Lower lobe of right lung (tissue), 2 donors: Measurements from ENCODE around the gene AATF. TPM values are rescaled to one million over a fixed set of nuclear protein-coding genes. Genes with fewer than 3 reads are reported as not detected.

Experiments
- ATAC-seq, 2 donors: fragments of 200-7000 bp; cut with Tn5 transposase; one replicate each; pipeline ENCODE4 v1.9.1; 2020 to 2022; ENCODE audit warnings: mild to moderate bottlenecking in 2 of 2, moderate library complexity in 2 of 2
- DNase-seq: peaks from one replicate; pipeline ENCODE4 v3.0.0-alpha.2; 2020
- H3K27ac ChIP-seq: fragments of 200-600 bp; one replicate; pipeline ENCODE4 v1.8.0; 2022
- H3K27me3 ChIP-seq: fragments of 200-600 bp; one replicate; pipeline ENCODE4 v1.8.0; 2022; ENCODE audit warnings: low read depth
- H3K36me3 ChIP-seq: fragments of 200-600 bp; one replicate; pipeline ENCODE4 v1.8.0; 2022; ENCODE audit warnings: mild to moderate bottlenecking
- H3K4me1 ChIP-seq: fragments of 200-600 bp; one replicate; pipeline ENCODE4 v1.8.0; 2022
- H3K4me3 ChIP-seq: fragments of 200-600 bp; one replicate; pipeline ENCODE4 v1.8.0; 2022; ENCODE audit warnings: mild to moderate bottlenecking
- H3K9me3 ChIP-seq: fragments of 200-600 bp; one replicate; pipeline ENCODE4 v1.8.0; 2022
- intact Hi-C: fragments of 100-400 bp; cut with DNase I; formaldehyde crosslinking; loops from one replicate; pipeline ENCODE4 v1.11.0; 2022
- total RNA-seq: library from RNA; stranded (reverse); fragmentation: NEBNext Ultra II Directional; extraction: Animal tissue kit (Norgen Biotek cat#: 25700); gene quantifications from one replicate; pipeline ENCODE4 v1.2.1, GENCODE V29; 2021
- TF ChIP-seq, protein P1 (sequence below): fragments of 200-600 bp; IDR thresholded peaks from one replicate; pipeline ENCODE4 v1.8.0; 2022; ENCODE audit warnings: antibody characterized with exemption, mild to moderate bottlenecking
- donor health status: DM: no; HTN: yes; CAD: no; lungs with severe emphysema.

Gene AATF
- total RNA-seq, 1 donor from 2014 or later: 39.6 TPM

- Histone ChIP-seq H3K4me3 (no peak overlapping the region), H3K4me1 (no peaks in the 10 kb centered on the region), H3K27ac (no peak overlapping the region), H3K9me3 (no peaks in the 10 kb centered on the region), H3K36me3 (peaks cover 37% of the 10 kb centered on the region), H3K27me3 (no peaks in the 10 kb centered on the region)
- ATAC-seq (peak; percentile 46 to 48), DNase-seq (no peak)
- intact Hi-C loops: no loop called here
- TF ChIP-seq, protein P1, sequence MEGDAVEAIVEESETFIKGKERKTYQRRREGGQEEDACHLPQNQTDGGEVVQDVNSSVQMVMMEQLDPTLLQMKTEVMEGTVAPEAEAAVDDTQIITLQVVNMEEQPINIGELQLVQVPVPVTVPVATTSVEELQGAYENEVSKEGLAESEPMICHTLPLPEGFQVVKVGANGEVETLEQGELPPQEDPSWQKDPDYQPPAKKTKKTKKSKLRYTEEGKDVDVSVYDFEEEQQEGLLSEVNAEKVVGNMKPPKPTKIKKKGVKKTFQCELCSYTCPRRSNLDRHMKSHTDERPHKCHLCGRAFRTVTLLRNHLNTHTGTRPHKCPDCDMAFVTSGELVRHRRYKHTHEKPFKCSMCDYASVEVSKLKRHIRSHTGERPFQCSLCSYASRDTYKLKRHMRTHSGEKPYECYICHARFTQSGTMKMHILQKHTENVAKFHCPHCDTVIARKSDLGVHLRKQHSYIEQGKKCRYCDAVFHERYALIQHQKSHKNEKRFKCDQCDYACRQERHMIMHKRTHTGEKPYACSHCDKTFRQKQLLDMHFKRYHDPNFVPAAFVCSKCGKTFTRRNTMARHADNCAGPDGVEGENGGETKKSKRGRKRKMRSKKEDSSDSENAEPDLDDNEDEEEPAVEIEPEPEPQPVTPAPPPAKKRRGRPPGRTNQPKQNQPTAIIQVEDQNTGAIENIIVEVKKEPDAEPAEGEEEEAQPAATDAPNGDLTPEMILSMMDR: no peak
Measured at GRCh38 chr17:36999471-36999870, 50.7 kb downstream of the AATF start.

DNA sequence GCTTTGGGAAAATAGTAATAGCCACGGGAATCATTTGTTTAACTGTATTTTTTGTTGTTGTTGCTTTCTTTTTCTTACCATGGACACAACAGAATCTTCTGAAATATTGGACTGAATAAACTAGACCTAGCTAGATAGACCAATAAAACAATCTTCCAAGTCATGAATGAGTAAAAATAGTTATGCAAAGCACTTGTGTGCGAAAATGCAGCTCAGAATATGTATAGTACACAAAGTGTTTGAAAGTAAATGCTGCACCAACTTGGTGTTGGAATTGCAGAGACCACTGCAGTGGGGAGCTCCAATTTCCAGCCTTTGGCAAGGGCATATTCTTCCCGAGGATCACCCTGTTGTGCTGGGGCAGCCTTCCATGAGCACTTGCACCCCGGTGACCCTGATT is 68.0 kb downstream of the AATF start:
- Histone ChIP-seq H3K36me3 (peaks cover 17% of the 10 kb centered on the region), H3K9me3 (no peaks in the 10 kb centered on the region), H3K4me1 (no peaks in the 10 kb centered on the region), H3K4me3 (no peak overlapping the region), H3K27ac (no peak overlapping the region), H3K27me3 (no peaks in the 10 kb centered on the region)
- ATAC-seq (no peak), DNase-seq (no peak)
- intact Hi-C loops: no loop called here
- TF ChIP-seq, protein P1: no peak

GRCh38 chr17:37017404-37017803 is 68.7 kb downstream of the AATF start:
- Histone ChIP-seq H3K4me1 (no peaks in the 10 kb centered on the region), H3K27me3 (no peaks in the 10 kb centered on the region), H3K36me3 (peaks cover 23% of the 10 kb centered on the region), H3K9me3 (no peaks in the 10 kb centered on the region), H3K27ac (no peak overlapping the region), H3K4me3 (no peak overlapping the region)
- no peak for ATAC-seq
- DNase-seq: no peak
- TF ChIP-seq, protein P1: no peak
- intact Hi-C loops: no loop called here

- TF ChIP-seq, protein P1: no peak
- Histone ChIP-seq H3K27me3 (no peaks in the 10 kb centered on the region), H3K36me3 (peaks cover 27% of the 10 kb centered on the region), H3K4me3 (no peak overlapping the region), H3K27ac (no peak overlapping the region), H3K9me3 (no peaks in the 10 kb centered on the region), H3K4me1 (peaks cover 4% of the 10 kb centered on the region)
- intact Hi-C loops: no loop called here
- ATAC-seq: no peak
- DNase-seq: no peak
Measured at GRCh38 chr17:37019117-37019740, 70.5 kb downstream of the AATF start.

DNA sequence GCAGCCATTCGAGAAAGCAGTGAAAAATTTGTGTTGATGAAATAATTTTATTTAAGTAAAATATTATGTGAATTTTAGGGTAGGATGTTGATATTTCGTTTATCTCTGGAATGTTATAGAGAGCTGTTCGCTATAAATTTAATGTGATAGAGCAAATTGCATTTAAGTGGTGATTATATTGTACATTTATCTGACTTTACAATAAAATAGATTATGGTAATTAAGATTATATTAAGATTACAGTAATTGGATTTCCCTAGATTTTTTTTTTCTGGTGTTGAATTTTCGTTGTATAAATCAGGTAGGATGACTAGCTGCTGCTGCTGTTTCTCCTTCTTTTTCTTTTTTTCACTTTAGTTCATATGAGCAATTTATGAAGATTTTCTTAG is 71.0 kb downstream of the AATF start:
- peaks cover 6% of the 10 kb centered on the region for H3K4me1 ChIP-seq
- no peak overlapping the region for H3K4me3 ChIP-seq
- H3K9me3 ChIP-seq: no peaks in the 10 kb centered on the region
- intact Hi-C loops: no loop called here
- no peak overlapping the region for H3K27ac ChIP-seq
- peaks cover 27% of the 10 kb centered on the region for H3K36me3 ChIP-seq
- TF ChIP-seq, protein P1: no peak
- H3K27me3 ChIP-seq: no peaks in the 10 kb centered on the region
- ATAC-seq: no peak
- no peak for DNase-seq
